ENCODE data around the gene KRTAP20-4. TPM values are rescaled to one million over a fixed set of nuclear protein-coding genes. Genes with fewer than 3 reads are reported as not detected.

The KRTAP20-4 gene
- total and polyA plus RNA-seq, 2 of the 4 experiments (the other 2 are of a cell fraction), result not detected

DNA sequence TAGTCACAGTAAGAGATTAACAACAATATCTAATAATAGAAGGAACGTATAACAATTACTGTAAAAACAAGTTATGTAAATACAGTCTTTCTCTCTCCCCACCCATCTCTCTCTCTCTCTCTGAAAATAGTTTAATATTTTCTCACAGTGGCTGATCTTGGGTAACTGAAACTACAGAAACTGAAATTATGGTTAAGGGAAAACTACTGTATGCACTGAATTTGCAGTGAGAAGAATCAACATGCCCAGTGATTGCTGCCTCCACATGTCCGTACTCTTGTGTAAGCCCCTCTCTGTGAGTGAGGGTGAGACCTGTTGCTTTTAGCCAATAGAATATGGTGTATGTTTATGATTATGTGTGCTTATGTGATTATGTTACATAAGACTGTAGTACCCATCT is 8.3 kb upstream of the KRTAP20-4 start:
- Histone ChIP-seq H3K4me2 (ENCODE audit: low read depth, low read length) (no peak overlapping the region), H3K9me3 (ENCODE audit: control insufficient read depth, insufficient read depth, low read length) (peaks cover 14% of the 10 kb centered on the region), H4K5ac (ENCODE audit: low read depth, low read length) (no peak overlapping the region), H4K91ac (ENCODE audit: insufficient read depth, low read depth, low read length) (no peak overlapping the region), H3K27me3 (ENCODE audit: control insufficient read depth, insufficient read depth, low read length) (no peaks in the 10 kb centered on the region), H3K27ac (ENCODE audit: insufficient read depth, low read length) (no peak overlapping the region), H4K20me1 (ENCODE audit: insufficient read depth, low read length) (no peaks in the 10 kb centered on the region), H3K9ac (ENCODE audit: low read depth, low read length) (no peak overlapping the region), H3K23ac (ENCODE audit: low read depth, low read length) (no peak overlapping the region), H3K36me3 (ENCODE audit: control insufficient read depth, insufficient read depth, low read length) (no peaks in the 10 kb centered on the region), H3K9me1 (ENCODE audit: insufficient read depth, low read length) (no peaks in the 10 kb centered on the region), H2BK5ac (ENCODE audit: low read depth, low read length, poor library complexity, severe bottlenecking) (no peak overlapping the region), H3K18ac (ENCODE audit: low read depth, low read length) (no peak overlapping the region), H2AFZ (replicated peaks; ENCODE audit: low read length, poor library complexity) (no peak overlapping the region), H3K4me3 (ENCODE audit: insufficient read depth, low read depth, low read length) (no peak overlapping the region), H3K56ac (ENCODE audit: extremely low read depth, insufficient read depth, low read length) (no peak overlapping the region), H2BK15ac (ENCODE audit: low read depth, low read length) (no peak overlapping the region), H3K4ac (ENCODE audit: low read depth, low read length) (no peak overlapping the region), H2BK120ac (ENCODE audit: low read depth, low read length) (no peak overlapping the region), H4K8ac (ENCODE audit: low read depth in 2 of 2, low read length in 2 of 2) (no peak overlapping the region), H3K14ac (replicated peaks; ENCODE audit: low read depth, low read length) (no peak overlapping the region), H3K79me1 (ENCODE audit: low read depth in 1 of 2, low read length in 2 of 2) (no peaks in the 10 kb centered on the region), H2AK5ac (ENCODE audit: low read depth, low read length) (no peak overlapping the region), H2AK9ac (replicated peaks; ENCODE audit: low read depth, low read length, poor library complexity) (no peak overlapping the region), H3K4me1 (ENCODE audit: control insufficient read depth, insufficient read depth, low read length) (no peaks in the 10 kb centered on the region), H2BK20ac (ENCODE audit: low read depth, low read length) (no peak overlapping the region)
- no TSS peak for BruUV-seq (replicated peaks)
- CTCF ChIA-PET, result no interaction called here
- intact Hi-C loops (cut with micrococcal nuclease) (no loop called here), in situ Hi-C loops (cut with MboI; ENCODE audit: low sequenced_read_pairs) (no loop called here), dilution Hi-C loops (cut with HindIII; ENCODE audit: low sequenced_read_pairs, unreplicated experiment) (no loop called here)
- ATAC-seq (ENCODE audit: low read depth) (no peak), DNase-seq (no peak)
- WGBS, 2 experiments (ENCODE audit: extremely low coverage in 2 of 2, insufficient read length in 1 of 2), result no CpG with 5 or more reads among the region's 2 CpGs
- POLR2A ChIA-PET (ENCODE audit: unreplicated experiment), result no interaction called here
- no peak for TF ChIP-seq BHLHE40 (IDR thresholded peaks at IDR 0.05; ENCODE audit: low read depth, low read length)
- TF ChIP-seq FOS (IDR thresholded peaks at IDR 0.05; ENCODE audit: low read depth, low read length), result no peak
- no peak for TF ChIP-seq ELK1 (IDR thresholded peaks at IDR 0.05; ENCODE audit: borderline replicate concordance, low read depth, low read length)
- TF ChIP-seq SMC3 (IDR thresholded peaks at IDR 0.05; ENCODE audit: low read depth, low read length), result no peak
- no peak for TF ChIP-seq NFE2L2 (IDR thresholded peaks at IDR 0.05; ENCODE audit: low read depth, low read length)
- no peak for TF ChIP-seq CEBPB (IDR thresholded peaks at IDR 0.05; ENCODE audit: low read depth, low read length)
- no peak for TF ChIP-seq USF2 (IDR thresholded peaks at IDR 0.05; ENCODE audit: low read depth, low read length)
- TF ChIP-seq RCOR1 (IDR thresholded peaks at IDR 0.05; ENCODE audit: insufficient replicate concordance, low read length), result no peak
- no peak for TF ChIP-seq MAFK (IDR thresholded peaks at IDR 0.05; ENCODE audit: low read depth, low read length)
- TF ChIP-seq MAZ (IDR thresholded peaks at IDR 0.05; ENCODE audit: borderline replicate concordance, low read depth, low read length), result no peak
- TF ChIP-seq, protein P1, sequence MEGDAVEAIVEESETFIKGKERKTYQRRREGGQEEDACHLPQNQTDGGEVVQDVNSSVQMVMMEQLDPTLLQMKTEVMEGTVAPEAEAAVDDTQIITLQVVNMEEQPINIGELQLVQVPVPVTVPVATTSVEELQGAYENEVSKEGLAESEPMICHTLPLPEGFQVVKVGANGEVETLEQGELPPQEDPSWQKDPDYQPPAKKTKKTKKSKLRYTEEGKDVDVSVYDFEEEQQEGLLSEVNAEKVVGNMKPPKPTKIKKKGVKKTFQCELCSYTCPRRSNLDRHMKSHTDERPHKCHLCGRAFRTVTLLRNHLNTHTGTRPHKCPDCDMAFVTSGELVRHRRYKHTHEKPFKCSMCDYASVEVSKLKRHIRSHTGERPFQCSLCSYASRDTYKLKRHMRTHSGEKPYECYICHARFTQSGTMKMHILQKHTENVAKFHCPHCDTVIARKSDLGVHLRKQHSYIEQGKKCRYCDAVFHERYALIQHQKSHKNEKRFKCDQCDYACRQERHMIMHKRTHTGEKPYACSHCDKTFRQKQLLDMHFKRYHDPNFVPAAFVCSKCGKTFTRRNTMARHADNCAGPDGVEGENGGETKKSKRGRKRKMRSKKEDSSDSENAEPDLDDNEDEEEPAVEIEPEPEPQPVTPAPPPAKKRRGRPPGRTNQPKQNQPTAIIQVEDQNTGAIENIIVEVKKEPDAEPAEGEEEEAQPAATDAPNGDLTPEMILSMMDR (conservative IDR thresholded peaks at IDR 0.05; ENCODE audit: low read depth, low read length), result no peak
- no peak for TF ChIP-seq MXI1 (IDR thresholded peaks at IDR 0.05; ENCODE audit: borderline replicate concordance, low read depth, low read length)
- no peak for TF ChIP-seq RFX5 (IDR thresholded peaks at IDR 0.05; ENCODE audit: low read depth, low read length)
- TF ChIP-seq RAD21 (IDR thresholded peaks at IDR 0.05; ENCODE audit: low read length), result no peak
- no peak for TF ChIP-seq POLR2A (IDR thresholded peaks at IDR 0.05; ENCODE audit: low read depth, low read length)
- no peak for TF ChIP-seq CHD1 (IDR thresholded peaks at IDR 0.05; ENCODE audit: low read depth, low read length)
